HuH-7.5 (cell line): ENCODE data around the gene ZBTB20.

Experiments used
- DNase-seq: peaks from one replicate; pipeline ENCODE4 v3.0.0; 2011; ENCODE audit warnings: low spot score

The ZBTB20 gene

DNA sequence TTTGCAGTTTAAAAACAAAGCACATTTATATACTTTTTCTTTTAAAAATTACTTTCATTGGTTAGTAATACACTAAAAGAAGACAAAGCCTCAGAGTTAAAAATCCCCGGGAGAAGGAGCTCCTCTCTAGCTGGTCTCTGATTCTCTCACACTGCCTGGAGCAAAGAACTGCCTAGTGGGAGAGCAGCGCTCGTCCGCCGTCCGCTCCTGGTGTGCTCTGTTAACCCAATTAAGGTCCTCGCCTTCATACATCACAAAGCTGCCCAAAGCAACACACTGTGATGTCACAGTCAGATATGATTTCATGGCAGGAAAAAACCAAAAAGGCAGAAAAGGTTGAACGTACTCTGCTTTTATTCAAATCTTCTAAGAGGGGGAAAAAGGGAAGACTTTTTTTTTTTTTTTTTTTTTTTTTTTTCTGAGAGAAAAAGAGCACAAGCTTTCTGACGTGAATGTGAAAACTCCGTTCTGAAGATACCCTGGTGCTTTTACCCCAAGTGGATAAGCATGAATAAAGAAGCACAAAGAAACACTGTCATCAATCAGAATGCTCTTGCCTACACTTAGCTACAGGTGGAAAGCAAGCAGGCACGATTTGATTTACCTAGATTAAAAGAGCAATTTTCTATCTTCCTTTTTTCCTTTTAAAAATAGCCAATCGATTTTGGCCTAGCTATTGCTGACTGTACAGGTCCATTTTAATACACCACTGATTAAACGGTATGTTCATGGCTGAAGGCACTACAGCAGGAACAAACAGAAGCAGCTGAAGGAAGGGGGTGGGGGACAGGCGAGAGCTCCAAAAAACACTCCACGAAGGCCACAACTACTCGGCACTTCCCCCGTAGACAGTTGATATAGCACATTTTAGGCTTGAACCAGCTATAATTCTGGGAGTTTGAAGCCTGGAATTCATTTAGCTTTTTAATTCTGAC is 738.1 kb downstream of the ZBTB20 start:
- no peak for DNase-seq

DNA sequence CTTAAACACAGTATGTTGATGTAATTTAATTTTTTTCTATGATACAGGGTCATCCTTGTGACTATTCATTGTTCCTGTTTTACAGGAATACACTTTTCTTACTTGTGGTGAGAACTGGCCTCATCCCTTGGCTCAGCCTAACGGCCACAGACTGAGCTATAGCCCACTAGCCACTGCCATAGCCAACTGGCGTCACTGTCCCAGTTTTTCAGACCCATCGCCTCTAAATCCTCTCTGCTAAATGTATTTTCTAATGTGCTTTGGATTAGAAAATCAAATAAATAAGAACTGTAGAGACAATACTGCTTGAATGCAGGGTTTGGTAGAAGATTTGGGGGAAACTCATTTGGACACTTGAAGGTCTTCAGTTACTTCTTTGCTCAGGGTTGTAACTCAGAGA is 740.2 kb downstream of the ZBTB20 start:
- DNase-seq = no peak

DNA sequence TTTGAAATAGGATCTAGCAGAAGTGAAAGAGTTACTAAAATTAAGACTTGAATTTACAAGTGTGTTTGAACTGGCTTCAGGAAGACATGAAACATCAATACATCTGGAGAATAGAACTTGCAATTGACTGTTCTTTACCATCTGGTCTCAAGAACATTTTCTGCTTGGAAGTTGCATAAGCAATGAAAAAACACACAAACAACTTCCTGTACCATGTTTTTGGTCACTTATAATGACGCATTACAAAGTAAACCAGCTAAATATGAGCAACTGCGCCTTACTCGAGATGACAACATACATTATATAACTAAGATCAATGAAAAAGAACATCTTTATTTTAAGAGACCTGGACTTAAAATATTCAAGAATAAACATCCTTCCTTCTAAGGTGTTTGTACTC is 740.8 kb downstream of the ZBTB20 start:
- no peak for DNase-seq

DNA sequence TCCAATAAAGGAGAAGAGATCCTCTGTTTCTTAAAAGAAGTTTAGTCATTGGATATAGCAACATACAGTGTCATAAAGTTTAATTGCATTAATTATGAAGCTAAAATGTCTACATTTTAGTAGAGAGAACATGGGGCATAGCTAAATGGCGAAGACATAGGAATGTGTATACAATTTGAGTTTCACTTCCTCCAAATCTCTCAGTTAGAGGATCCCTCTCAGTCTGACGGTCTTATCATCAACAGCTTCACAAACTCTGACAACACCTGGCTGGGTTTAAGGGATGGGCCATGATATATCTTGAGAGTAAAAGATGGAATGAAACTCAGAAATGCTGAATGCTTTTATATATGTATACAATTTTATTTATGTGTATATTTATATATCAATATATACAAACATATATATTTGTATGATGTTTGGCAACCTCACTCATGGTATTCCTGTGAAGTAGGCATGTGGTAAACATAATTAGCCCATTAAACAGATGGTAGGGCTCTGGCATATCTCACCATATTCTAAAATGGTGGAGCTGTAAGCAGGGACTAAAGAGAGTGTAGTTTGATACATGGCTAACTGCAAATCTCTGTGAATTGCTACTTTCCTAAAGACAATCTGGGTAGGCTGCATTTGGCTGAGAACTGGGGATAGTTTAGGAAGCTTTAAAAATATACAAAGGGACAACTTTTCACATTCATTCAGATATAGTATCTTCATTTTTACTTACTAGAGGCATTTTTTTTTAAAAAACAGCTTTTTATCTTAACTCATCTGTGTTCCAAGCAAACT is 741.7 kb downstream of the ZBTB20 start:
- DNase-seq = no peak

DNA sequence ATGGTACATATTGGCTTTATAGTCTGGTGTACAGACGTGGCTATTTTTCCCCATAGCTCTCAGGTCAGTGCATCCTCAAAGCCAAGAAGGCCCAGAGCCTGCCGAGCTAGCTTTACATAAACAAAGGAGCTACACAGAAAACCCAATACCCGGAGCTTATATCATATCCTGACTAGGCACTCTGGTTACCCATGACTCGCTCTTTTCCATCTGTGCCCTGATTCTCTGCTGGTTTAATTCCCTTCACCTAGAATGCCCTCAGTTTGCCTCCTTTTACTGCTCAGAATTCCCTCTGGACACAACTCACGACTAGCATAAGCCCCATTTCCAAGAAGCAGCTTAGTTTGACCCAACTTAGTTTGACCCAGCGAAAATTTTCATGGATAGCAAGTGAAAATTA is 742.5 kb downstream of the ZBTB20 start:
- no peak for DNase-seq

DNA sequence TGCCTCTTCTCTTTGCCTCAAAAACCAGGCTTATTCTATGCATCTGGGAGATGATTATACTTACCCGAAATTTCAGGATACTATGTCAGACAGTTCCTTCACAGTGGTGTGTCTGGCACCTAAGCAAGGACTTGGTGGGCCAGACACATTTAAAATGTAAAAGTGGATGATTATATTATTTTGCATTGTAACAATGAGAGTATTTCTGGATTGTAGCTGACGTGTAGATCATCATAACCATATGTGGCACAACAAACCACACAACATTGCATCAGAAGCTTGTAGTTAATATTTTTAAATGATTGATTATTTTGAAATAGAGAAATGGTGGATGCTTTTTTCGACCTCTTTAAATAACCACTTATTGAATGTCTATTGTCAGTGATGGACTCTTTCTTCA is 744.2 kb downstream of the ZBTB20 start:
- no peak for DNase-seq

DNA sequence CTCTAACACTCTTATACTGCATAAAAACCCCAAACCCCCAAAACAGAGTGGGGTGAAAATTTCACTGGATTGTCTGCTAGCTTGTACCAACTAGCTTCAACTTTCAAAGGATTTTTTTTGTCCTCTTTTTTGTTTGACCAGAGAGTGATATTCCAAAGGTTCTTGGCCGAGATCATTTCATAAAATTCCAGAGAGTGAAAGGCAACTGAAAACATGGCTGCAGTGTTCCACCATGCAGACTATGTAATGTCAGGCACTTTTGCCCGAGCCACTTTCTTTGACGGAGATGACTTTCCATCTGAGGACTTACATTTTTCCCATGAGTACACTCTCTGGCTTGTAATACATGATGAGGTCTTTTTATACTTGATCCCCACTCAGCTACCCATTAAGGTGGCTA is 745.7 kb downstream of the ZBTB20 start:
- no peak for DNase-seq

DNA sequence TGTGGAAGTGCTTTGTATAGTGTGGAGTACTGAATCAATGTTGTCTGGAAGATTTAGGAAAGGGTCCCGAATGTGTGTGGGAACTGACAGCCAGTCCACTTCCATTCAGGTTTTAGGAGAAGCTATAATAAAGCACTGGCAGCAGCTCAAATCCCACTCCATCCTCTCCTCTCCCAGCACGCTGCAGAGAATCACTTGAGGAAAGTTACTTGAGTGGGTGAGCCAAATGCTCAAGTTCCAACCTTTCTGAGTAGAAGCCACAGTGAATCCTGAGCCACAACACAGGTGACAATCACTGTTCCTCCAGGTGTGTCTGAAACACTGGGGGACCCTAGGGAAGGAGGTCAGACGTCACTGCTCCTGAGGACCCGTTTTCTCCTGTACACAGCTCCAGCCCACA is 746.7 kb downstream of the ZBTB20 start:
- no peak for DNase-seq

DNA sequence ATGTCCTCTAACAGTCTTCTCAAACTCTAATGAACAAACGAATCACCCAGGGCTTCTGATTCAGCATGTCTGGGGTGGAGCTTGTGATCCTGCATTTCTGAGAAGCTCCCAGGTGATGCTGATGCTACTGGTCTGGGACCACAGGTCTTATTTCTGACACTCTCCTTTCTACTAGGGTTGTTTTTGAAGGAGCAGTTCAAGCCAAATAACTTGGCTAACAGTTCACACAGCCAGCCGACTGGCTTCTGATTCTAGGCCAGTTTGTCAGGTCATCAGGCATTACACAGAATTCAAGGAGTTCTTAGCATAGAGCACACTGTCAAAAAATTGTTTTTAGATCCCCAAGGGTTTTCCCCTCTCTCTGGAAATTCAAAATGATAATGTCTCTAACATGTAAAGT is 752.5 kb downstream of the ZBTB20 start:
- no peak for DNase-seq

DNA sequence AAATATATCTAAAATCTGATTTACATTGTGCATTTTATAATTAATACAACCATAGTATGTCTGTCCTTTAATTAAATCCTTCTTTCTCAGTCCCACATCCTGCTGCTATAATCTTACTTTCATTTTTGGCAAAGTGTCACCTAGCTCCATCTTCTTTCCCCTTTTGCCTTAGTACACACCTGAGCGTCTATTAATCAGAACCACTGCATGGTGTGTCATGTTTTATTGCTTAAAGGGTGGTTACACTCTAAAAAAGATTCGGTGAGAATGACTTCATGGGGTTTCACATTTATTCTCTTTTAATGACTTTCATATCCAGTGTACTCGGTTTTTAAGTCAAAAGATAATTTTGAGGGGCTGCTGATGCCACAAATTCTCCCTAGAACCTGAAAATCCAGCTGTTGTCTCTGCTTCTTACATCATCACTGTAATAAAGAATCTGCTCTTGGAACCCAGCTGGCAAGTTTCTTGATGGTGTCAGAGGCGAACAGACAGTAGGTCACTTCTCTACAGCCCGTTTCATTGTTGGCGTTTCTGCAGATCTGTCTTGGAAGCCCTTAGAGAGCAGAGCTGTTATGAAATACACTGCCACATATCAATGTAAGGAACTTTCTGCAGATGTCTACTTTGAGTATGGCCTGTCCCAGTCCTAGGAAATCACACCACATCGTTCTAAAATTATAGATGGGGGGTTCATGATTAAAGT is 753.6 kb downstream of the ZBTB20 start:
- no peak for DNase-seq

DNA sequence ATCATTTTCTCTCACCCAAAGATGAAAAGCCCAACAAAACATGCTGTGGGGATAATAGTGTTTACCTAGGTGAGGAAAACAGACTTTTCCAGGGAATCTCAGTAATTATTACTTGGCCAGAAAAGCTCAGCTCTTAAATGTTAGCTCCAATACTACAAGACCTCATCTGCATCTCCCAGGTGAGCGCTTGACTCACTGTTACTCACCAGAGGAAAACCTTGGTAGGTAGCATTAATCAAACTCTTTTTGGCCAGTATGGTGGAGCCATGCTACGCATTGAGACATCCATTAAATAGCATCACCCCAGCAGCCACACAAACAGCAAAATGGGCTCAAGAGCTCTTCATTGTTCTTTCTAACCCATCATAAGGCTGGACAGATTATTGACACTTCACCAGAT is 754.3 kb downstream of the ZBTB20 start:
- no peak for DNase-seq

DNA sequence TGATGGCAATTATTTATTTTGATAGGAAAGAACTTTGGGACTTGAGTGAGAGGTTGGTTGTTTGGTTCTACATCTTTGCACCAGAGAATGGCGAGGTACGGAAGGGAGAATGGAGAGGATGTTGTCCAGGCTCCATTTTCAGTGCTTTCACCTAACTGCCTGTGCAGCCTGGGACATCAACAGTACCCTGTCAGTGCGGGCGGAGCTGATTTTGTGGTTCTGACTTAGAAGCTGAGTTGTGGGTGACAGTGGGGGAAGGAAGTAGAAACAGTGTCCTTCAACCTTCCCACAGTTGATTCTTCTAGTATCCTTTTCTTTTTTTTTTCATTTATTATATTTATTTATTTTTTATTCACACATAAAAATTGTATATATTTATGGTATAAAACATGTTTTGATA is 757.9 kb downstream of the ZBTB20 start:
- no peak for DNase-seq

DNA sequence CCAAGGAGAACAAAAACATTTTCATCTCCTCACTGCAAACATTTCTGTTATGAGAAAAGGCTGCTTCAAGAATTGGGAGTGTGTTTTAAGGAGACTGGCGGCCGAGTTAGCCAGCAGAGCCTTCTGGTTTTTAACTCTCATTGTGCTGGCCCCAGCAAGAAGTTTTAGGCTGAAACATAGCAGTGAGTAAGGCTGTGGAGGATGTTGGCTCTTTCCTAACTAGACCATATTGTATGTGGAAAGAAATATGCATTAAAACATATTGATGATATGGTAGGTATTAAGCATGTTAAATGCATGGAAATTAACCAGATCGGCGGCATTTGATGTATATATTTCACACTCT is 762.6 kb downstream of the ZBTB20 start:
- no peak for DNase-seq

DNA sequence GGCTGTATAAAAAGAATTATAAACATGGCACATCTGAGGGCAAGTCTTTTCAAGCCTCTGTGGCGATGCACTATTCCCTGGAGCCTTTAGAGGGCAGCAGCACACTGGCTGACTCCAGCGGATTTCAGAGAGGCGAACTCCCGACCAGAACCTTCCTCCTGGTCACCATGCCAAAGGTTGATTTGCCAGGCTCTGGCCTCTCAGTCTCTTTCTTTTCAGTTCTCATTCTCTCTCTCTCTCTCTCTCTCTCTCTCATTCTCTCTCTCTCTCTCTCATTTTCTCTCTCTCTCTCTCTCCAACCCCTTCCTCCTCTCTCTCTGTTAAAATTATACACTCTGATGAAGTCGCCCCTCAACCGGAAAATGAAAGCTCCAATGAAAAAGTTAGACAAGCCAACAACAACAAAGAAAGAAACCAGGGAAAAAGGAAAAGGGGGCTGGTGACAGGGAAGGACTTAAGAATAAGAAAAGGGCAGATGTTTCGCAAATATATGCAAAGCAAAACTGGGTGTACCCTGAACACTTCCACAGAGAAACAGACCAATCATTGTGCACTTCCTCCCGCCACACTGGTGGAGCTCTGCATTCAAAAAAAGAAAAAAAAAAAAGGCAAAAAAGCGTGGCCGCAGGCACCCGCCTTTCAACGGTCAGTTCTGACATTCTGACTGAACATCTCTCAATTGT is 763.1 kb downstream of the ZBTB20 start:
- peak; percentile 54 for DNase-seq

DNA sequence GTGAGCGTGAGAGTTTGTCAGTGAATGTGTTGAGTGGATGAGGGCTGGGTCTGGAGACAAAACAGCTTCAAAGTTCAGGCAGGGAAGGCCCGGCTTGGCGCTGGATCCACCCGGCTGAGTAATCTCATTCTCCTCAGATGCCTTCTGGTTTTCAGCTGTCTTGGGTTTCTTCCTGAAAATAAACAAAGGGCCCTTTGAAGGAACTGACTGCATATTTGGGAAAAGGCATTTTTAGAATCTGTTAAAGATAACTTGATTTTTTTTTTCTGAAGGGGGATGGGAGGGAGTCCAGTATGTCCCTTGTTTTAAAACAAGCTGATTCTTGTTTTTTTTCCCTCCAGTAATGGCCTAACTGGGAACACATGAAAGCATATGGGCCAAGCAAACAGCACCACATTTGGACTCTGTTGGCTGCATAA is 766.8 kb downstream of the ZBTB20 start:
- DNase-seq = no peak

DNA sequence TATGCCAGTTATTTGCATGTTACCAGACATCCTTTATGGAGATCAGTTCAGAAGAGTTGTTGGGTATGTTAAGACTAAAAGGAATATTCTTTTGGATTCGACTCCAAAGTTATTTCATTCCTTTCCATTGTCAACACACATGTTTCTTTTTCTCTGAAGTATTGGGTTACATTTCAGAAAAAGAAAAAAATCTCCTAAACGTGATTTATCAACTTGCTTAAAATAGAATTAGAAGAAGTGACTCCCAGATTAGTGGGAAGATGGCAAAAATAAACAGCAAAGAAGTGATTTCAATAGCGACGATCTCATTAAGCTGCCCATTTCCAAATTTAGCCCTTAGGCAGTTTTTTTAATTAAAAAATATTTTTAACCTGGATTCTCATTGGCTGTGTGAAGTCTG is 767.8 kb downstream of the ZBTB20 start:
- no peak for DNase-seq

DNA sequence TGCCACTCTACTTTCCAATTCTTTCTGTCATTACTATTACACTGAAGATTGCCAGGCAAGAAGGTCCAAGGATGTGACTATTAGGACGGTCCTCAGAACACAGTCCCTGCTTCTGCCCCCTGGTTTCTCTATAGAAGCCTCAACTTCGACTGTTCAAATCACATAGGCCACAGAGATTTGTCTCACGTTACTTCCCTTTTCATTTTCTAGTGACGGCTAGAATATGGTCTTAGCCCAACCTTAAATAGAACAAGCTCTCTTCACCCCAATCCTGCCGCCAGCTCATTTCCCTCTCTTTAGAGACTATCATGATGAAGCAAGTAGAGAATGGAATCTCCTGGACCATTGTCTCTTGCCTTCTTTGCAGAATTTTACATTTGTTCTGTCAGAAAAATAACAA is 768.3 kb downstream of the ZBTB20 start:
- no peak for DNase-seq

DNA sequence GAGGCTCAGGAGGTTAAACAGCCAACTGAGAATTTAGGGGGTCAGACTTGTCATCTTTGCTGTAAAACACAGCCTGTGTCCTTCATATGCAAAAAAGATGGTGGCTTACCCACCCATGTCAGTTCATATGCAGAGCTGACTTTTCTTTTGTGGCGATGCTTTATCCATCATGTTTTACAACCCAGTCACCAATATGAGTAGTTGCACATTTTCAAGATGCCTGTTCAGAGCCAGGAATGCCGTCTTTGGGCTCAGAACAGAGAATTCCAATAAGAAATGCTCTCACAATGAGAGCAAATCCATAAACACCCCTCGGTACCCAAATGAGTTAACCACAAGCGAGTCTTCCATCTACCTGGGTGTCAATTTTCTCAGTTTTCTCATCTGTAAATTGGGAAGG is 769.7 kb downstream of the ZBTB20 start:
- no peak for DNase-seq

DNA sequence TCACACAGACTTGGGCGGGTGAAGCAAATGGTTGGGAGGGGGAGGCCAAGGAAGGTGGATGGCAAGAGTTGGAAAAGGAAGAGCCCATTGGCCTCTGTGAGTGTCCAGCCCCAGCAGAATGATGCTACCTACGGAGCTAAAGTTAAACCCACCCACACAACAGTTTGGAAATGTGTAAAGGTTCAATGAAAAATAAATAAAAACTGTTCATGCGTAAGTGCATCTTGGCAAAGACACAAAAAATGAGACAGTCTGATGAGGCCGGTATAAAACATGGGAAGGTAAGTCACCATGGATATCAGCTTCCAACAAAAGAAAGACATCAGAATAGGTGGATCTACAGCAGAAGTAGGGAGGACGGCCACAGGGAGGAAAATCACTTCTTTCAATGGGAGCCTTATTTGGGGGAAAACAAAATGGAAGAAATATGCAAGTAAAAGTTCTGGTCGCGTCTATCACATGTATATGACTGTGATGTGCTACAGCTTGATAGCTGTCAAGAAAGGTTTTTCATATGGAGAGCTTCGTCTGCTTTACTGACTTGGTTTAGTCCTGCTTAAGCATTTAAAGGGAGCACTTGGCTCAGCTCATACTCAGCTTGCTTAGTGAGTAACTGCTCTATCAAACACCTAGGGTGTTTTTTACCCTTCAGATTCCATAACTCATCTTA is 770.4 kb downstream of the ZBTB20 start:
- no peak for DNase-seq

DNA sequence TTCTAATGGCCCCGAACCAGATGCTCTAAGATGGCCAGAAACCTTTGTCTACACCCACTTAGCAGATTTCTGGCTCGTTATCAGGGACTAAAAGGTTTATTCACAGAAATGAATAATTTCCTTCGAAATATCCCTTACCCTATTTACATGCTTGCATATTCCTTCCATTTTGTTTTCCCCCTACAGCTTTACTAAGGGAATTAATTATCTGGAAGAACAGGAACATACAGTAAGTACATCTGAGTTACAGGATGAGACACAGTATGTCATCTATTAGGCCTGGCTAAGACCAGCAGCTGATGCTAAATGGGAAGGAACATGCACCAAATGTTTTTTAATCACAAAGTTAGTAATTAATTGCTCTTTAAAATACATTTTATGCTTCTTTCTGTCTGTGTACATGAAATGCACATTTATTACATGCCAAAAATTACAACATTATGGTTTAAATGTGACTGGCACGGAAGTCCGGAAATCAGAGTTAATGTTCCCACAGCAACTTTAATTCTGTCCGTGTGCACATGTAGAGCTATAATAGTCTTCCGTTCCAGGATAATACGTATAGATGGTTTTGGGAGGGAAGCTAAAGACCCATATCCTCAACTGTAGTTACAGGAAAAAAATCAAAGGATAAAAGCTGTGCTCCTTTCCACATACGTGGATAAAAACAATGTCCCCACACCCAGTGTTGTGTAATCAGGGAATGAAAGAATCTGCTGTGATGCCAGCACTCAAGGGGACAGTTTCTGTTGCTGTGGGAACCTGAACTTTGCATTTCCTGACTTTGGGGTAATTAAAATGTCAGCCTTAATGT is 771.3 kb downstream of the ZBTB20 start:
- no peak for DNase-seq
